GM12873 (cell line): Measurements from ENCODE around the gene DOK1.
A peak's percentile ranks its signal among the peaks of the same experiment; 100 is the strongest.

Source experiments
- CTCF ChIP-seq: IDR thresholded peaks from 2 replicates; pipeline ENCODE4 v1.5.1; 2012; ENCODE audit warnings: low read depth, mild to moderate bottlenecking, moderate library complexity, low read length, control low read depth; ENCODE audit not compliant: insufficient read depth; ENCODE audit errors: missing control alignments

Gene DOK1

DNA sequence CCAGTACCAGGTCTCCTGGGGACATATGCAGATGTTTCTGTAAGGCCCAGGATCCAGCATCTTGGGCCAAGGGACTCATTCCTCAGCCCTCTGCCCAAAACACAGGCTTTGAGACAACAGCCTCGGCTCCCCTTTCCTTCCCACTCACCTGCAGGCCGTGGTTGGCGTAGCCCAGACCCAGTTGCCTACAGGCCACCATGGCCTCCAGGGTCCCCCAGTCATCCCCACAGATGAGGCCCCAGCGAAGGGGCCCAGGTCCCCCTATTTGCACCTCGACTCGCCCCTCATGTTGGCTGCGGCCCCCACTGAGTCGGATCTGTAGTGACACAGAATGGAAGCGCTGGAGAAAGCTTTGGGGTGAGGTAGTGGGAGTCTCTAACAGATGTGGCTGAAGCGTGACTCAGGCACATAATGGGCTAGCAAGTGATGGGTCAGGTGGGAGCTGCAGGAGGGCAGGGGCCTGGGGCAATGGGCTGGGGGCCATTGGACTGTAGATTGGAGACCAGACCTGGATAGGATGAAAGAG, 19.0 kb upstream of the DOK1 start:
- TF ChIP-seq CTCF, result no peak

DNA sequence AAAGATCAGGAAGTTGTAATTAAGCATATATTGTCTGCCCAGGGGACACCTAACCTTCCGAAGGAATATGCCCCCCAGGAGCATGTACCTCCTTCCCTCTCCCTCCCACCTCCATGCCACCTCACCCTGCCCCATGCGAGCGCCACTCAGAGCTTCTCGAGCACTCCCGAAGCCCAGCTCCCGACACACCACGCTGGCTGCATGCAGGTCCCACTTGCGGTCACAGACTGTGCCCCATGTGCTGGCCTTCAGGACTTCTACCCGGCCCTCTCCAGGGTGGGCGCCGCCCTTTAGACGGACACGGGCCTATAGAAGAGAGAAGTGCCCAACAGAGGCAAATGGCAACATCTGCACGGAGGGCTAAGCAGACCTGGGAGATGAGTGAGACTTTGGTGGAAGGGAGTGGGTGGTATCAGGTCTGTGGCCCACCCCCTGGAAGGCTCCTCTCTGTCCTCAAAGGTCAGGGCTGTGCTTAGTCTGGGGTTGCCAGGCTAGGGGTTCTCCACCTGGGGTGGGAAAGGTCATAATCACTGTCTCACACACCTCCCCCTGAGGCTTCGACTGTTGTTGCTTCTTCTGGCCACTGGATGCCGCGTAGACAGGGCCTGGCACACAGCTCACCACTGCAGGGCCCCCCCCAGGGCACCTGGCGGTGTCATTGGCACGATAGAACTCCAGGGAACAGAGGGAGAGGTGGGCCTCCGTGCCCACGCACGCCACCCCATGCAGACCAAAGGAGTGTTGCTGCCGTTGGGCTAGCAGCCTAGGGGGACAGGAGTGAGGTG, 18.2 kb upstream of the DOK1 start:
- TF ChIP-seq CTCF, result peak; percentile 6

DNA sequence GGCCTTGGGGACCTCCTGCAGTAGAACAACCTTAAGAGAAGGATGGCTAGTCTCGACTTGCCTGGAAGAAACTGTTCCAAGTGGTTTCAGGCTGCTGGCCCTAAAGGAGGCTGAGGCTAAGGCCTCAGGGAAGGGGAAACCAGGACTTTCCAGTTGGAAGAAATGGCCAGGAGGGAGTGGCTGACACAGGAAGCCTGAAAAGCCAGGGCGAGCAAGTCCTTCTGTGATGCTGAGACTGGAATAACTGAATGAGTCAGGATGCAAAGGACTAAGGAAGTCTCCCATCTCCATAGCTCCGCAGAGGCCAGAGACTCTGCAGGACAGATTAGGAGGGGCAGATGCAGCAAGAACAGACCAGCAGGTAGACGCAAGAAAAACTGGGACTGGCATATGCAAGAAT, 17.4 kb upstream of the DOK1 start:
- TF ChIP-seq CTCF, result no peak

DNA sequence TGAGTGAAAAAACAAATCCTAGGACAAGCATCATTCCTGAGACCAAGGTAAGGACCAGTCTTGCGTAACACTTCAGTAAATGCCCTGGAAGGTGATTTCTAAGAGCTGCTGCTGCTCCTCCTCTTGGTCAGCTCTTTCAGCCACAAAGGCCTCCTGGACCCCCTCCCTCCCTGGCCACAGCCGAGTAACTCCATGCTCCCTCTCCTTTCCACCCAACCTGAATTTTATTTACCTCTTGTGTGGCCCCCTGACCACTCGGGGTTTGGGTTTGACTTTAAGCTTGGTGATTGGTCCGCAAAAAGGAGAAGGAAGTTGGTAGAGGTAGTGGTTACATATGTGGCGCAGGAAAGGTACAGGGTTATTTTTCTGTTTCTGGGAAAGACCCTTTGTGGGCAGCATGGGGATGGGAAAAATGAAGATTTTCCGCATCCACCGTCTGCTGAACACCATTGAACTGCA, 15.6 kb upstream of the DOK1 start:
- no peak for TF ChIP-seq CTCF

GRCh38 chr2:74540291-74540690, 14.2 kb upstream of the DOK1 start:
- TF ChIP-seq CTCF, result no peak

DNA sequence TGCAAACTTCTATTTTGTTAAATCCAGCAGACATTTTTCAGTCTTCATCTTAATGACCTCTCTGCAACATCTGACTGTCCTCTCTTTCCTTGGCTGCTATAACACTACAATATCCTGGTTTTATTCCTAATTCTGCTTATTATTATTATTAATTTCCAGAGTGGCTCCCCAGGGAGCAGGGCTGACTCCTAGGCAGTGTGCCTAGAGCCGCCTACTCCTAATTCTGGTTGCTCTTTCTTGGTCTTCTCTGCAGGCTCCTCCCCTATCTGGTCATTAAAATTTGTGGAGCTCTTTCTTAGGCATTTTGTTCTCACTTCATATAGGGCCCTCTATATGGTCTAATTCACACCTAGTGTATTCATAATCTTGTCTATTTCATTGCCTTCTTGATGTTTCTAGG, 11.5 kb upstream of the DOK1 start:
- no peak for TF ChIP-seq CTCF

GRCh38 chr2:74544634-74545033, 9.9 kb upstream of the DOK1 start:
- peak; percentile 26 for TF ChIP-seq CTCF
